Colonic mucosa (tissue), 4 donors: ENCODE results near the gene TRPM8. TPM values are rescaled to one million over a fixed set of nuclear protein-coding genes. Genes with fewer than 3 reads are reported as not detected.
"Not testable (repeated sequence)": the region's sequence is repeated elsewhere in the genome, so short reads cannot be mapped to it uniquely, and the experiment has no call there.

Experiments
- DNase-seq: peaks from one replicate; pipeline ENCODE4 v3.0.0-alpha.2; 2020
- H3K27ac ChIP-seq: fragments of 200-600 bp; one replicate; pipeline ENCODE4 v1.8.0; 2021
- H3K27me3 ChIP-seq: fragments of 200-600 bp; one replicate; pipeline ENCODE4 v1.8.0; 2021
- H3K36me3 ChIP-seq: fragments of 200-600 bp; one replicate; pipeline ENCODE4 v1.8.0; 2021
- H3K4me1 ChIP-seq: fragments of 200-600 bp; one replicate; pipeline ENCODE4 v1.8.0; 2021; ENCODE audit warnings: mild to moderate bottlenecking
- H3K4me3 ChIP-seq: fragments of 200-600 bp; one replicate; pipeline ENCODE4 v1.8.0; 2021
- H3K9ac ChIP-seq, 2 donors: one replicate each; pipeline ENCODE4 v1.7.0; 2013; ENCODE audit warnings: control low read depth in 2 of 2, low read depth in 2 of 2, low read length in 2 of 2
- H3K9me3 ChIP-seq: fragments of 200-600 bp; one replicate; pipeline ENCODE4 v1.8.0; 2021
- CTCF ChIP-seq: fragments of 200-600 bp; IDR thresholded peaks from one replicate; pipeline ENCODE4 v1.8.0; 2022; ENCODE audit warnings: antibody characterized with exemption, mild to moderate bottlenecking
- intact Hi-C: fragments of 100-400 bp; cut with DNase I; formaldehyde crosslinking; loops from one replicate; pipeline ENCODE4 v1.14.1; 2022
- total RNA-seq, 2 donors: library from RNA; stranded (reverse); fragmentation: NEBNext Ultra II Directional in 1 of 2; extraction: Animal tissue kit (Norgen Biotek cat#: 25700) in 1 of 2; gene quantifications; one replicate each; pipeline ENCODE4 v1.2.1, GENCODE V29; 2021
- donor health status: healthy.
- donor health status: DM: no; HTN: no; CAD: no.
- donor health status: DM: no; HTN: no; CAD: no.

Gene TRPM8
- total RNA-seq, 2 donors from 2014 or later: not detected

- intact Hi-C loops: no loop called here
- Histone ChIP-seq H3K27me3 (no peaks in the 10 kb centered on the region), H3K4me3 (no peak overlapping the region), H3K9me3 (no peaks in the 10 kb centered on the region), H3K36me3 (no peaks in the 10 kb centered on the region), H3K9ac (no peak overlapping the region), H3K4me1 (no peaks in the 10 kb centered on the region), H3K27ac (no peak overlapping the region)
- no peak for TF ChIP-seq CTCF
- DNase-seq: no peak
Measured at GRCh38 chr2:233961905-233962304, 44.7 kb downstream of the TRPM8 start.

- intact Hi-C loops: no loop called here
Measured at GRCh38 chr2:233964581-233964980, 47.4 kb downstream of the TRPM8 start.

GRCh38 chr2:233965032-233965603 is 47.9 kb downstream of the TRPM8 start:
- H3K36me3 ChIP-seq: no peaks in the 10 kb centered on the region
- DNase-seq: no peak
- no peak overlapping the region for H3K27ac ChIP-seq
- intact Hi-C loops: no loop called here
- H3K27me3 ChIP-seq: no peaks in the 10 kb centered on the region
- H3K4me1 ChIP-seq: no peaks in the 10 kb centered on the region
- H3K4me3 ChIP-seq: no peak overlapping the region
- H3K9ac ChIP-seq: no peak overlapping the region
- H3K9me3 ChIP-seq: no peaks in the 10 kb centered on the region
- TF ChIP-seq CTCF: no peak

More at GRCh38 chr2:233964581-233964980, 47.4 kb downstream of the TRPM8 start:
- no peak for DNase-seq
- H3K27ac ChIP-seq: no peak overlapping the region
- H3K9me3 ChIP-seq: no peaks in the 10 kb centered on the region
- H3K36me3 ChIP-seq: no peaks in the 10 kb centered on the region
- no peaks in the 10 kb centered on the region for H3K4me1 ChIP-seq
- TF ChIP-seq CTCF: no peak
- H3K4me3 ChIP-seq: no peak overlapping the region
- H3K27me3 ChIP-seq: no peaks in the 10 kb centered on the region
- no peak overlapping the region for H3K9ac ChIP-seq

GRCh38 chr2:233965646-233966045 is 48.5 kb downstream of the TRPM8 start:
- H3K36me3 ChIP-seq, DNase-seq, intact Hi-C loops, H3K9ac ChIP-seq, H3K4me3 ChIP-seq, H3K9me3 ChIP-seq, H3K4me1 ChIP-seq, H3K27ac ChIP-seq, H3K27me3 ChIP-seq: not testable (repeated sequence)

GRCh38 chr2:233966388-233966787 is 49.2 kb downstream of the TRPM8 start:
- Histone ChIP-seq H3K27ac (no peak overlapping the region), H3K27me3 (no peaks in the 10 kb centered on the region), H3K9me3 (no peaks in the 10 kb centered on the region), H3K9ac (no peak overlapping the region), H3K36me3 (no peaks in the 10 kb centered on the region), H3K4me1 (no peaks in the 10 kb centered on the region), H3K4me3 (no peak overlapping the region)
- no peak for DNase-seq
- intact Hi-C loops: no loop called here
- TF ChIP-seq CTCF: no peak

- Histone ChIP-seq H3K27ac (no peak overlapping the region), H3K9me3 (no peaks in the 10 kb centered on the region)
- no peak for TF ChIP-seq CTCF
Measured at GRCh38 chr2:233967164-233967563, 50.0 kb downstream of the TRPM8 start.

More at GRCh38 chr2:233967164-233967563, 50.0 kb downstream of the TRPM8 start:
- H3K9ac ChIP-seq: no peak overlapping the region
- intact Hi-C loops: no loop called here
- no peaks in the 10 kb centered on the region for H3K36me3 ChIP-seq
- DNase-seq: no peak
- H3K4me3 ChIP-seq: no peak overlapping the region
- H3K4me1 ChIP-seq: no peaks in the 10 kb centered on the region
- H3K27me3 ChIP-seq: no peaks in the 10 kb centered on the region
